GM19324 (cell line): ENCODE results near the gene FBXO46.
"Not testable (repeated sequence)": the region's sequence is repeated elsewhere in the genome, so short reads cannot be mapped to it uniquely, and the experiment has no call there.

ENCODE experiments used
- ATAC-seq: cut with Tn5 transposase; IDR thresholded peaks from one replicate; pipeline ENCODE4 v1.9.1; 2021; ENCODE audit warnings: mild to moderate bottlenecking, moderate library complexity; ENCODE audit not compliant: unreplicated experiment, low FRiP score

FBXO46 gene

DNA sequence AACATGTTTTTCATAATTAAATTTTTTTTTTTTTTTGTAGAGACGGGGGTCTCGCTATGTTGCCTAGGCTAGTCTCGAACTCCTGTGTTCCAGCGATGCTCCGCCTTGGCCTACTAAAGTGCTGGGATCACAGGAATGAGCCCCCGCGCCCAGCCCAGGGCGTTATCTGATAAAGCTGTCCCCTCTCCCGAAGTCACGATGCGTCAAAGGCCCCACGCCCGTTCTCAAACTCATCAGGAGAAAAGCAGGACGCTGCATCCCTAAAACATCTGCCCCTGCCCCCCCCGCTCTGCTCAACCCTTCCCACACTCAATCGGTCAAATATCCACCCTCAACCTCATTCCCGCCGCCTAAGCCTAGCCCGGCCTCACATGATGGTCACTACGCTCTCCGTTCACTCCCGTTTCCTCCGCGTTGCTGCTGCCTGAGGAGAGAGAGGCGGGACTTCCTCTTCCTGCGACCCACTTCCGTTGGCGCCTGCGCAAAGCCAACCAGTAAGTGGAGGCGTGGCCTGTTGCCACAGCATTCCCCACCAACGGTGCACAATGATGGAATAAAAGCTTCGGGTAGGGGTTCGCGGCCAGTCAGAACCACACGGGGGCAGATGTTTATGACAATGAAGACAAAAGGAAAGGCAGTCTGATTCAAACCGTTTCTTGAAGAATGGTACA is 39.0 kb downstream of the FBXO46 start, which contains the start of gene SNRPD2:
Gene SNRPD2, minus strand, starts transcription at position 438 of the 671 bp plus-strand sequence. Its CDS starts 65 bp downstream, at position 373.
- ATAC-seq: peak; percentile 63

DNA sequence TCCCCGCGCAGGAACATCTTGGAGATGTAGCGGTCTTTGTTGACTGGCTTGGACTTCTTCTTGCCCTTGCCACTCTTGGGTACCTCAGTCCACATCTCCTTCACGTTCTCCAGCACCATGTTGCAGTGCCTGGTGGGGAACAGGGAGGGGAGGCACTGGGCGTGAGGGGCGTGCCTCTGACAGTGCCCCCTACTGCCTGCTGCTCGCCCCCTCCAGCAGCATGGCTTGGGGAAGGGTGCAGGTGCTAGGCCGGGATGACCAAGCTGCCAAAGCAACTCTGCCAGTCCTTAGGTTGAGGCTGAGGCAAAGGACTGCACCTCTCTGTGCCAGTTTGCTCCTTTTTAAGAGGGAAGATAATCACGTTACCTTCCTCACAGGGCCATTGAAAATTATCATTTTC is 43.1 kb downstream of the FBXO46 start:
- ATAC-seq: no peak

DNA sequence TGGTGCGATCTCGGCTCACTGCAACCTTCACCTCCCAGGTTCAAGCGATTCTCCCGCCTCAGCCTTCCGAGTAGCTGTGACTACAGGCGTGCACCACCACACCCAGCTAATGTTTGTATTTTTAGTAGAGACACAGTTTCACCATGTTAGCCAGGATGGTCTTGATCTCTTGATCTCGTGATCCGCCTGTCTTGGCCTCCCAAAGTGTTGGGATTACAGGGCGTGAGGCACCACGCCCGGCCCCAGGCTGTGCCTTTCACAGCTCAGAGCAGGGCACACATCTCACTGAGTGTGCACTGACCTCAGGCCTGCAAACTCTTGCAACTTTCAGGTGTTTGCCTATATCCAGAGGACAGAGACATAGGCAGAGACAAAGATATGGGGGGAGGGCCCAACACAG is 45.7 kb downstream of the FBXO46 start:
- ATAC-seq: not testable (repeated sequence)

DNA sequence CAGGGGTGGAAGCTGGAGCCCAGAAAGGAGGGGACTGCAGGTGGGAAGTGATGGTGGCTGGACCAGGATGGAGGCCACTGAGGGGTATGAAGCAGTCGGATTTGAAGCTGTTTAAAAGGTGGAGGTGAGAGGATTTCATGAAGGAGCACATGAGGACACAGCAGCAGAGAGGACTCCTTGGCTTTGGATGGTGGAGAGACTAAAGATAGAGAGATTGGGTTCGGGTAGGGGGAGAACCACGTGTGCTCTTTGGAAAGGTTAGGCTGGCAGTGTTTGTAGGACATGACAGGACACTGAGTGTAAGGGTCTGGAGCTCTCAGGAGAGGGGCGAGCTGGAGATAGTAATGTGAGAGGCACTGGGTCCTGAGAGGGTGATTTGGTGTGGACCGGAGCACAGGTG is 47.8 kb downstream of the FBXO46 start:
- ATAC-seq: no peak

DNA sequence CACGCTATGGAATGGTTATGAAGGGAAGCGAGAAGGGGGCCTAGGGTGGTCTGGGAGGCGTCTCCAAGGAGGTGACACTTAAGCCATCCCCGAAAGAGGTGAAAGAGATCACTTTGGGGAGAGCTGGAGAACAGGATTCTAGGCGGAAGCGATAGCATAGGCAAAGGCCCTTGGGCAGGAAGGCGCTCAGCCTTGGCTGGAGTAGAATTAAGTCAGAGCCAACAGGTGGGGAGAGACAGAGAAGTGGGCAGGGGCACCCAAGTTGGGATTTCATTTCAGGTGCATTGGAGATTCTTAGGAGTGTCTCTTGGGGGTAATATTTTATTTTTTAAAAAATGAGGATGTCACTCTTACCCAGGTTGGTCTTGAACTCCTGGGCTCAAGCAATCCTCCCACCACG is 48.6 kb downstream of the FBXO46 start:
- ATAC-seq: no peak

DNA sequence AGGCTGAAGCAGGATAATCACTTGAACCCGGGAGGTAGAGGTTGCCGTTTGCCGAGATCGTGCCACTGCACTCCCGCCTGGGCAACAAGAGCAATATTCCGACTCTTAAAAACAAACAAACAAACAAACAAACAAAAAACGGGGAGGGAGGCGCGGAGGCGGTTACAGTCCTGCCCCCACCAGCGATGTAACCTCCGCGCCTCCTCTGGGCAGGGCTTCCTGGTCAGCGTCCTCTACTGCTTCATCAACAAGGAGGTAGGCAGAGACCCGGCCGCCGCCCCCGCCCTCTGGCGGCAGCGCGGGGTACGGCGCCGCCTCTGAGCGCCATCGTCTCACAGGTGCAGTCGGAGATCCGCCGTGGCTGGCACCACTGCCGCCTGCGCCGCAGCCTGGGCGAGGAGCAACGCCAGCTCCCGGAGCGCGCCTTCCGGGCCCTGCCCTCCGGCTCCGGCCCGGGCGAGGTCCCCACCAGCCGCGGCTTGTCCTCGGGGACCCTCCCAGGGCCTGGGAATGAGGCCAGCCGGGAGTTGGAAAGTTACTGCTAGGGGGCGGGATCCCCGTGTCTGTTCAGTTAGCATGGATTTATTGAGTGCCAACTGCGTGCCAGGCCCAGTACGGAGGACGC is 49.2 kb downstream of the FBXO46 start:
- peak; percentile 70 for ATAC-seq

DNA sequence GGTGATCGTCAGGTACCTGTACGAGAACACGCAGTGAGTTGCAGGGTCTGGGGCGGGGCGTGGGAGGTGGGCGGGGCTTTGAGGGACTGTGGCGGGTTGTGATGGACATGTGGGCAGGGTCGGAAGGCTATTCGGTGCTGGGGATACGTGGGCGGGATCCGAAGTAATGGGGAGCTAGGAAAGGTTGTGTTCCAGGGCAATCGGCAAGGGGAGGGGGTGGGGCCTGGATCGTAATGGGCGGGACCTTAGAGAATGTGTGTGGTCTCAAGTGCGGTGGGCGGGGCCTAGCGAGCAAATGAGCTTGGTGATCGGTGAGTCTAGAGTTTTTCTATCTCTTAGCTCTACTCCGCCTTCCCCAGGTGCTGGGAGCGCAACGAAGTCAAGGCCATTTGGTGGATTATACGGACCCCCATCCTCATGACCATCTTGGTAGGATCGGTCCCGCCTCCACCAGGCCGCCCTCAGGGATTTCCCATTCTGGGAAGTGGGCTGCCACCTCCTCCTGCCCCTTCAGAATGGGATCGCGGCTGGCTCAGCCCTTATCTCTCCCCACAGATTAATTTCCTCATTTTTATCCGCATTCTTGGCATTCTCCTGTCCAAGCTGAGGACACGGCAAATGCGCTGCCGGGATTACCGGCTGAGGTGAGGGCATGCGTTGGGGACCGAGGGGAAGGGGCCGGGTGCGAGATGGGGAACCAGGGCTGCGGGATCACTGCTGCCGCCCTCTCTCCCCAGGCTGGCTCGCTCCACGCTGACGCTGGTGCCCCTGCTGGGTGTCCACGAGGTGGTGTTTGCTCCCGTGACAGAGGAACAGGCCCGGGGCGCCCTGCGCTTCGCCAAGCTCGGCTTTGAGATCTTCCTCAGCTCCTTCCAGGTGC is 53.1 kb downstream of the FBXO46 start:
- no peak for ATAC-seq

DNA sequence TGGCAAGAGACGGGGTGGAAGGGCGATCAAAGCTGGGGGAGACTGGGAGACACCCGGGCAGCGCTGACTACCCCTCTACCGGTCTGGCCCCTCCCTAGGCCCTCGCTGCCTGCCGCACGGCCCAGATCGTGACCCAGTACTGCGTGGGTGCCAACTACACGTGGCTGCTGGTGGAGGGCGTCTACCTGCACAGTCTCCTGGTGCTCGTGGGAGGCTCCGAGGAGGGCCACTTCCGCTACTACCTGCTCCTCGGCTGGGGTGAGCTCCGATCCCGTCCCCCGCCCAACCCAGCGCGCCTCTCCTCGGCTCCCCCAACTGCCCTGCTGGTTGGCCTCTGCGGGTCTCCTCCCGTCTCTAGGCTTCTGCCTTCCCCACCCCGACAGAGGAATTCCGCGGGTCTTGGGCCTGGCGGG is 53.8 kb downstream of the FBXO46 start:
- ATAC-seq: no peak

DNA sequence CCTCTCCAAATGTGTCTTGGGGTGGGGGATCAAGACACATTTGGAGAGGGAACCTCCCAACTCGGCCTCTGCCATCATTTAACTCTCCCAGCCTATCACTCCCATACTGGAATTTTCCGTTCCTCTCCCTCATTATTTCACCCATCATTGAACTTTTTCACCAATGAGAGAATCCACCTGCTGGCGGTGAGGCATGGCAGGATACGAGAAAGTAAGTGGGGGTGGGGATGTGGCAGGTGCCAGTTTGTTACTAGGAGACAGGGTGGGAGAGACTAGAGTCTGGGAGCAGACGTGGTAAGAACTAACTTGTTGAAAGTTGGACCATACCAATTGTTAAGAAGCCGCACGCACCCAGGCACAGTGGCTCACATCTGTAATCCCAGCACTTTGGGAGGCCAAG is 55.8 kb downstream of the FBXO46 start:
- ATAC-seq: no peak

DNA sequence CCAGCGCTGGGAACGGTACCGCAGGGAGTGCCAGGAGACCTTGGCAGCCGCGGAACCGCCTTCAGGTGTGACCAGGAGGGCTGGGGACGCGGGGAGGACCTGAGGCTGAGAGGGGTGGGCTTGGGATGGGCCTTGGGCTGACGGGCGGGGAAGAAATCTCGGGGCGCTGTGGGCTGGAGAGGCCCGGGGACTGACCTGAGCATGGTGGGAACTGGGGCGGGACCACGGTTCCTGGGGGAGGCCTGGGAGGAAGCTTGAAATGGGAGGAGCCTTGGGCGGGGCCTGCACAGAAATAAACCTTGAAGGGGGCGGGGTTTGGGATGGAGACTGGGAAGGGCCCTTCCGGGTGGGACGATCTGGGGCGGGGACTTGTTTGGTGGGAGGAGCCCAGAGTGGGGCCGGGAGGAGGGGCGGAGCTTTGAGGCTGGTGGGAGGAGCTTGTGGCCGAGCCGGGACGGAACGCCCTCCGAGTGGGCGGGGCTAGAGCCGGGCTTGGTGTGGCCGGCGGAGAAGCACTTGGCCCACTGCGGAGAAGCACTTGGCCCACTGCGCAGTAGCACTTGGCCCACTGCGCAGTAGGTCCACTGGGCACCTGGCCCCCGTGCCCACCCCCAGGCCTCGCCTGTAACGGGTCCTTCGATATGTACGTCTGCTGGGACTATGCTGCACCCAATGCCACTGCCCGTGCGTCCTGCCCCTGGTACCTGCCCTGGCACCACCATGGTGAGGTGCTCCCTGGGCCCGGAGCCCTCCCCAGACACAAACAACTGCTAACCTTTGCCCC is 59.8 kb downstream of the FBXO46 start:
- no peak for ATAC-seq

DNA sequence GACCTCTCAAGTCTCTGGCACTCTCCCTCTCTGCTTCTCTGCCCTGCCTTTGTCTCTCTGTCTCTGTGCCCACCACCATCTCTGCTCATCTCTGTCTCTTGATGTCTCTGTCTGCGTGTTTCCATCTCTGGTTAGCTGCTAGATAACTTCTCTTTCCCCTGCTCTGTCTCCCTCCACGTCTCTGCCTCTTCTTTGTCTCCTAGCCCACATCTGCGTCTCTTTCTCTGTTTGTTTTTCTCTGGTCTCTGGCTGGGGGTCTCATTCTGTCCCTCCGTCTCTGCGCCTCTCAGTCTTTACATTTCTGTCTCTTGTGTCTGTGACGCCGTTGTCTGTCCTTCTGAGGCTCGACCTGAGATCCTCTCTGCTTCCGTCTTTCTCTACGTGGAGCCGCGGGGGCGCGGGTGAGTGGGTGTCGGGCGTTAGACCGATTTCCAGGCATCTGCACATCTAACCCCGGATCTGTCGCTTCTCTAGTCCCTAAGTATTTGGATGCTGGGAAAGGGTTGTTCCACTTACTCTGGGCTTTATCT is 62.3 kb downstream of the FBXO46 start:
- no peak for ATAC-seq

DNA sequence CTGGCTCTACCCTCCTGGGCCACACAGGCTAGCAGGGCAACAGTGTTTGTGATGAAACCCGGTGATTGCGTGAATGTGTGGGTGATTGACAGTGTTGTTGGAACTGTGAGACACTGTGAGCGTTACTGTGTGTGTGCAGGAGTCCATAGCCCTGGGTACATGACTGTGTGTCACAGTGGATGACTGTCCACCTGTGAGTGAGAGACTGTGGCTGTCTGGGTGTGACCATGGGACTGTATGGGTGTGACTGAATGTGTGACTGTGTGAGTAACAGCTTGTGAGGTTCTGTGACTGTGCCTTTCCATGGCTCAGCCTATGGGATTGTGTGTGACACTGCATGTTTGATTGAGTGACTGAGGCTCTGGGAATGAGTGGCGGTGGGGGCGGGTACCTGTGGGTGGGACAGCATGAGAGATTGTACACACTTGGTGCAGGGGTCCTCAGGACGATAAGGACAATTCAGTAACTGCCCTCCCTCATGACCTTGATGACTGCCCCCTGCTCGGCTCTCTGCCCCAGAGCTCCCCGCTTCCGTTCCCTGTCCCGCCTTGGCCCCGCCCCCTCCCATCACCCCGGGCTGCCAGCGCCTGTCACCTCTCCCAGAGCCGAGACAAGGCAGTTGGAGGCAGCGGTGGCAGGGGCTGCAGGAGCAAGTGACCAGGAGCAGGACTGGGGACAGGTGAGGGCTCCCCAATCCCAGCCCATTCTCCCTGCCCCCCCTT is 62.9 kb downstream of the FBXO46 start, which contains the start of gene GIPR:
Gene GIPR, plus strand, starts transcription at position 602 of the 722 bp plus-strand sequence. CDS start 1,300 bp downstream, outside the sequence.
- peak; percentile 27 for ATAC-seq

DNA sequence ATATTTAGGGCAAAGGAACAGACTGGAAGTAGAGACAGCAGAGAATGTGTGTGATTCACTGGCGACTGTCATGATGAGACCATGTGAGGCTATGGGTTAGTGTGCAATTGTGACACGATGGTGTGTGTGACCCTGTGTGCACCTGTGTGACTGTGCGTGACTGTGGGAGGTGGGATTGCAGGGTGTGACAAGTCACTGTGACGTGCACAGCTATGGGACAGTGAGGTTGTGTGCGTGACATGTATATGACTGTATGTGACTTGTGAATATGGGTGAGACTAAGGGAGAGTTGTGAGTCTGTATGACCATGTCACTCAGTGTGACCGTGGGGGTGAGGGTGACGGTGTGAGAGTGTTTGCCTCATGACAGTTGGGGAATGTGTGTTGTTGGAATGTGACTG is 66.1 kb downstream of the FBXO46 start:
- no peak for ATAC-seq

DNA sequence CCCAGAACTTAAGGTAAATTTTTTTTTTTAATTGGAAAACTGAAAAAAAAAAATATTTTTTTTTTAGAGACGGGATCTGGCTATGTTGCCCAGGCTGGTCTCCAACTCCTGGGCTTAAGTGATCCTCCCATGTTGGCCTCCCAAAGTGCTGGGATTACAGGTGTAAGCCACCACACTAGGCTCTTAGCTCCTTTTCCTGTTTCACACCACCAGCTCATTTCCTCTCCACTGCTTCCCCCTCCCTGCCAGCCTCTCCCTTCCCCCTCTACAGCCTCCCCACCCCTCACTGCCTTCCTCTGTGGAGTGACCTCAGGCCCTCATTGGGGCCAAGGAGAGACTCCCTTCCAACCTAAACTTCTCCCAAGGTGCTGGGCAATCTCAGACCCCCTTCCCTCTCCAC is 66.9 kb downstream of the FBXO46 start:
- ATAC-seq: no peak

DNA sequence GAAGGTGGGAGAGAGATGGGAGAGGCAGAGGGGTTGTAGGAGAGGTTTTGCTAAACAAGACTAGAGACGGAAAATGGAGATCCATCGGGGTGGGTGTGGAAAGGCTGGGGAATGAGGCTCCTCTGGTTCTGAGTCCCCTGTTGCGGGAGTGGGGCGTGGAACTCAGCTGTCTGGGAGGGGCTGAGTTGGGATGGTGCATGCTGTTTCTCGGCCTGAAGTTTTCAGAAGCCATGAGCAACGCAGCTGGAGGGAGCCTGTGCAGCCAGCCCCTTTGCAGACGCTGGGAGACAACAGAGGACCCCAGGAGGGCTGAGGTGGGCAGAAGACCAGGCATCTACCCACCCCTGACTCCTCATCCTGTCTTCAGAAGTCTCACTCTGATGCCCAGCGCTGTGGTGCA is 70.1 kb downstream of the FBXO46 start:
- ATAC-seq: no peak
